GM18499 (cell line): ENCODE data around the gene MMP19.

Experiments
- ATAC-seq: cut with Tn5 transposase; IDR thresholded peaks from one replicate; pipeline ENCODE4 v1.9.1; 2021; ENCODE audit warnings: moderate number of reproducible peaks; ENCODE audit not compliant: insufficient read depth, unreplicated experiment

Gene MMP19

DNA sequence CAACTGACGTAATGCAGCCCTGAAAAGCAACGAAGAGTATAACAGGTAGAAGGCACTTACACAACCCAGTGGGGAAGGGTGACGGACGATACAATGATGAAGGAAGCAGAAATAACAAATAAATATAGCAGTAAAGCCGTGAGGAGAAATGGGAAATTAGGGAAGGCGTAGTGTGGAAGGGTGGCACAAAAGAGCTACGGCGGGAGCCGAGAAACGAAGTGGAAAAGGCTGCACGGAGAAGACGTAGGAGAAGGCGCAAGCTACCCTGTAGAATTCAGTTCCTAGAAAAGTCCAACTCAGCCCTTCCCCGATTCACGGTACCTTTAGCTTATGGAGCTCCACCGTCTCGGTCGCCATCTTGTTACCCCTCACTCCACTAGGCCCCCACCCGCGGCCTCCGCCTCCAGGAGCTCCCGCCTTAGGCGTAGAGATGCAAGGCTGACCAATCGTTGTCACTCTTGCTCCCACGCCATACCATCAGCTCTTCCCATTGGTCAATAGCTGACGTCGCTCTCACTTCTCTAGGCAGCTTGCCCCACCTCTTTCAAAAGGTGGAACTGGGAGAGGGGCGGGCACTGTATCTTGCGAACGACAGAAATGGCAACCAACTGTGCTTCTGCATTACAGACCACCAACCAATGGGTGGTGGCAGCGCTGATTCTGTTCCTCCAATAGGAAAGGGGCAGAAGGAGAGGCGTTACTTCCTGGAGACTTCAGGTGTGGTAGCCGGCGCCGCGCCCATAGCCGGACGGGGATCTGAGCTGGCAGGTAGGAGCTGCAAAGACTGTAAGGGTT is 25.2 kb downstream of the MMP19 start, which contains the start of the genes ORMDL2 and SARNP:
ORMDL2 (plus strand) TSS at position 697 of the 795 bp plus-strand sequence. CDS start 959 bp downstream, outside the sequence.
SARNP (minus strand) TSS at position 380 of the 795 bp plus-strand sequence; CDS start at position 357, 23 bp downstream.
- ATAC-seq: peak; percentile 94

DNA sequence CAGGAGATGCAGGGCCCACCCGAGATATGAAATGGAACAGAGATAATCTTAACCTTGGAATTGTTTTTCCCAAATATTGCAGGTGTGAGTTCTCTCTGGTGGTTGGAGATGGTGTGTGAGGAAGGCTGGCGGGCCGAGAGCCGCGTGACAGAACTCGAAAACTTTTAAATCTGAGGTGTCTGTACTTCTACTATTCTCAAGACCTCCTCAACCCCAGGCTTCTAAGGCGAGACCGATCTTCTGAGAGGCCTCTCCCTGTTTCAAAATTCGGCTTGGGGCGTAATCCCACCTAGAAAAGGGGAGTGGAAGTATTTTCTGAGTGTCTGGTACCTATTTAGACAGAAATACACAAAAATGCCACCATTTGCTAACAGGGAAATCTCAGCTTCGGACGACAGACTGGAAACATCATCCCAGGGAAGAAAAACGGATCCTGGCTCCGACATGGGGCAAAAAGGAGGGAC is 25.8 kb downstream of the MMP19 start:
- ATAC-seq: no peak

DNA sequence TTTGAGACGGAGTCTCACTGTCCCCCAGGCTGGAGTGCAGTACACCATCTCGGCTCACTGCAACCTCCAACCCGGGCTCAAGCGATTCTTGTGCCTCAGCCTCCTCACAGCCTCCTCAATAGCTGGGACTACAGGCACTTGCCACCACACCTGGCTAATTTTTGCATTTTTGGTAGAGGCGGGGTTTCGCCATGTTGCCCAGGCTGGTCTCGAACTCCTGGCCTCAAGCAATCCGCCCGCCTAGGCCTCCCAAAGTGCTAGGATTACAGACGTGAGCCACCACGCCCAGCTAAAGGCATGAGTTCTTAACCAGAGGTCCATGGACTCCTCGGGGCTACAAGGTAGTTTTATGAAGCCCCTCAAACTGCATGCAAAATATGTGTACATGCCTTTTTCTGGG is 27.3 kb downstream of the MMP19 start:
- no peak for ATAC-seq

DNA sequence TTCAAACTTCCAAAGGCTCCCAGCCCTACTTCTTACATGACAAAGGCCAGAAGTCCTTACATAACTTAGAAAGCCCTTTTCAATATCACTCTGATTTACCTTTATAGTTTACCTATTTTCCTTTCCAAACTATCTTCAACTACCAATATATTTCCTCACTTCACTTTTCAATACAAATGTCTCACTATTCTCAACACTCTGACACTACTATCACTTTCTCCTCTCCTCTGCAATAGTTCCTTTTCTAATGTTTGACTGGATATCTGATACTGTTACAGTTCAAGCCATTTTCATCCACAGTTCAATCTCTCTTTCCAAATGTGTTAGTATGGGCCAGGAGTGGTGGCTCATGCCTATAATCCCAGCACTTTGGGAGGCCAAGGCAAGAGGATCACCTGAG is 28.5 kb downstream of the MMP19 start:
- no peak for ATAC-seq

DNA sequence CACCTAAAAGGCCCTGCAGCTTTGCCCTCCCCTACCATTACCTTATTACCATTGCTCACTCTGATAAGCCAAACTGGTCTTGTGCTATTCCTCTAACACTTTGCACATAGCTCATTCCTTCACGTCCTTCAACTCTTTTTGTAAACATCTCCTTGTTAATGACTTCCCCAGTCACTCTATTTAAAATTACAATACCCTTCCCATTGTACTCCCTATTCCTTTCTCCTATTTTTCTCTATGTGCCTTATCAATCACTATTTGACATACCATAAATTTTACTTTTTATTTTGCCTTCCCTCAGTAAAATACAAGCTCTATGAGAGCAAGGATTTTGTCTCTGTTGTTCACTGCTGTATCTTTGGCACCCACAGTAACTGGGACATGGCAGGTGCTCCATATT is 30.6 kb downstream of the MMP19 start:
- no peak for ATAC-seq

DNA sequence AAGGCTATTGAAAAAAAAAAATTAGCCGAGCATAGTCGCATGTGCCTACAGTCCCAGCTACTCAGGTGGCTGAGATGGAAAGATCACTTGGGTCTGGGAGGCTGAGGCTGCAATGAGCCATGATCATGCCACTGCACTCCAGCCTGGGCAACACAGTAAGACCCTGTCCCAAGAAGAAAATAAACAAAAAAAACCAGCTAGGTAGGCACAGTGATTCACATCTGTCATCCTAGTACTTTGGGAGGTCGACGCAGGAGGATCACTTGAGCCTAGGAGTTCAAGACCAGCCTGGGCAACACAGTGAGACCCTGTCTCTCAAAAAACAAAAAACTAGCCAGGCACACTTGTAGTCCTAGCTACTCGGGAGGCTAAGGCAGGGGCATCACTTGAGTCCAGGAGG is 33.5 kb downstream of the MMP19 start:
- ATAC-seq: no peak

DNA sequence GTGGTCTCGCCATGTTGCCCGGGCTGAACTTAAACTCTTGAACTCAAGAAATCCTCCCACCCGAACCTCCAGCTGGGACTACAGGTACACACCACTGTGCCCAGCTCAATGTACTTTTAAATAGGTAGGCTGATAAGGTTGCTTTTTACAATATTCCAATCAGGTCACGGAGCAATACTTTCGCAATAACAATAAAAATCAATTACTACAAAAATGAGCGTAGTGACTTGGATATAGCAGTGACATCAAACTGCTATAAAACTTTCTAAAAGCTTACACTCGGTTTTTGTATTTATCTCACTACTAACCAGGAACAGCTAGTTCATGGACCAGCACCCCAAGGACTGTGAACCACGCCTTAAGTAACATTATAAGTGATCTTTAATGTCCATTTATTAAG is 35.8 kb downstream of the MMP19 start:
- ATAC-seq: no peak

DNA sequence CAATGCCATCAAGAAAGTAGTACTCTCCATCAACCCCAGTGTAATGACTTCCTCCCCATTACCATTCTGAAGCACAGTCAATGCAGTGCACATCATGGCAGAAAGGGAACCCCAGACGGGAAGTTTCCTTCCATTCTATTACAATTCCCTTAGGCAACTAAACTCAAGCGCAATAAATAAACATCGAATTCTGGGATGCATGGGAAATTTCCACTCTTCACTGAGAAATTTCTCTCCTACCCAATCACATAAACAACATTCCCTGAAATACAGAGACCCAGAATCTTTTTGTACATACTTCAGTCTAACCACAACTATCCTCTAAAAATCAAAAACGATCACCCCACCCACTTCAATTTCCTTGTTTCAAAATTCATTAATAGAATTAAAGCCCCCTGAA is 45.2 kb downstream of the MMP19 start:
- no peak for ATAC-seq

DNA sequence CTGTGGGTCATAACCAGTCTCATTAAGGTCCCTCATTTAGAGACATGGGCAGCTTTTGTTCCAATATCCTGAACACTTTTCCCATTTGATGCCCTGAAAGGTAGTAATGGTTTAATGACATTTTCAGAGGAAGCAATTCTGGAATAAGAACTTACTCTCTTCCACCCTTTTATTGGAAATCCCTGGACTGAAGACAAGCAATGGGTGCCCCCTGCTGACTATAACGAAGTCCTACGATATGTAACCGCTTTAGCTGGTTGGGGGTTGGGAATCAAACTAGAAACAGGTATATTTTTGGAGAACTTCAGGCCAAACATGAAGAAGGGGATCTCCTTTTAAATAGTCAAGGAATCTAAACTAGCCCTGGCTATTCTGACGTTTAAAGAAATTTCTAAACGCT is 45.7 kb downstream of the MMP19 start:
- ATAC-seq: no peak

DNA sequence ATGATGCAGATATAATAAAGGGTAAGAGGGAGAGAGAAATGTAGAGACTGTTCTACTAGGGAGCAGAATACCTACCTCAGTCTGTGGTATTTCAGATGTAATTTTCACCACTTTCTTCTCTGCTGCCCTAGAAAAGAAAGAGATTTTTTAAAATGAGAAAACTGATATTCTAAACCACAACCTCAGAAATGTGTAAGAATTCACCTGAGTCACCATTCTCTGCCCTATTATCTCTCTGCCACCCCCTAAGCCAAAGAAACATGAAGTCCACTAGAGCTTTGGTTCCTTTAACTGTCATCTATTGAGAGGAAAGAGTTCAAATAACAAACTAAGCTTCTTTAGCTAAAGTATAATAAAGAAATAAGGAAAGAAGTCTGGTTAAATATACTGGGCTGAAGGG is 46.8 kb downstream of the MMP19 start:
- no peak for ATAC-seq

DNA sequence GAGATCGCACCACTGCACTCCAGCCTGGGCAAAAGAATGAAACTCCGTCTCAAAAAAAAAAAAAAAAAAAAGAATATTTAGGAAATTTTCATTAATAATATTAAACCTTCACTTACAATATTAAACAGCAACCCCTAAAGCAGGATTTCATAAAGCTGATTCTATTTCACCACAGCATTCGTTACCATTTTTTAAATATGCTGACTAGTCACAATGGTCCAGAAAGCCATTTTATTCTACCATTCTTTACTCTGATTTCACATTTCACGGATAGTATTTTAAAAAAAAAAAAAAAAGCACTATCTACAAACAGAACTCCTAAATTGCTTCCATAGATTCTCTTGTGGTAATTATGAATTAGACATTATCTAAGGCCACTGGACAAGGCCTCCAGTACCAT is 52.8 kb downstream of the MMP19 start:
- ATAC-seq: no peak

DNA sequence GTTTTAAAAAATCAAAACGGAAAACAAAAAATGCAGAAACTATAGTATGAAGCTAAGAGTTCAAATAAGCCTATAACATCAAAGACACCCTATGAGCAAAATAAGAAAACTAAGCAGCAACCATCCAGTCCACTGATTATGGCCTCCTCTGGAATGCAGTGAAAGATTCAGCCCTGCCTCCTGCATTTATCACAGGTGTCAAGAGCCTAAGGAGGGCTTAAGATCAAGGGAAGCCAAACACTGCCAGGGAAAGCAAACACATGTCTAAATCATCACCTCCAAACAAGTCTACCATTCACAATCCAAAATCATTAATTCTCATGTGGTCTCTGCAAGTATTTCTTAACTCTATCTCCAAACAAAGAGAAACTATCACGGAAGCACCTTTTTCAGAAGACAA is 53.6 kb downstream of the MMP19 start:
- no peak for ATAC-seq

DNA sequence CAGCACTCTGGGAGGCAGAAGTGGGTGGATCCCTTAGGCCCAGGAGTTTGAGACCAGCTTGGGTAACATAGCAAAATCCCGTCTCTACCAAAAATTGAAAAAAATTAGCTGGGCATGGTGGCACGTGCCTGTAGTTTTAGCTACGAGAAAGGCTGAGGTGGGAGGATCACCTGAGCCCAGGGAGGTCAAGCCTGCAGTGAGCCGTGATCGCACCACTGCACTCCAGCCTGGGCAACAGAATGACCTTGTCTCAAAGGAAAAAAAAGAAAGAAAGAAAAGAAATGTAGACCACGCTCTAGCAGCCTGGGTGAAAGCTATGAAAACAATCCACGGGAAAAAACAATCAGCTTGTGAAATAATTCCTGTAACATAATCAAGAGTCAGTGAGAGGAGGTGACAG is 54.2 kb downstream of the MMP19 start:
- no peak for ATAC-seq
